Vagina (tissue), 2 donors: Measurements from ENCODE around the gene MED8.

Experiments used
- CTCF ChIP-seq, 3 experiments: fragments of 450-650 bp in 2 of 3; fragments of 200-600 bp in 1 of 3; sonication (generic) in 1 of 3; IDR thresholded peaks; one replicate each; pipeline ENCODE4 v1.5.1; 2017 to 2019; ENCODE audit warnings: antibody characterized with exemption in 3 of 3, mild to moderate bottlenecking in 2 of 3, moderate library complexity in 2 of 3
- POLR2A ChIP-seq, 2 donors: fragments of 450-650 bp; IDR thresholded peaks; one replicate each; pipeline ENCODE4 v1.6.1; 2017; ENCODE audit warnings: antibody characterized with exemption in 2 of 2, mild to moderate bottlenecking in 2 of 2, moderate library complexity in 2 of 2

DNA sequence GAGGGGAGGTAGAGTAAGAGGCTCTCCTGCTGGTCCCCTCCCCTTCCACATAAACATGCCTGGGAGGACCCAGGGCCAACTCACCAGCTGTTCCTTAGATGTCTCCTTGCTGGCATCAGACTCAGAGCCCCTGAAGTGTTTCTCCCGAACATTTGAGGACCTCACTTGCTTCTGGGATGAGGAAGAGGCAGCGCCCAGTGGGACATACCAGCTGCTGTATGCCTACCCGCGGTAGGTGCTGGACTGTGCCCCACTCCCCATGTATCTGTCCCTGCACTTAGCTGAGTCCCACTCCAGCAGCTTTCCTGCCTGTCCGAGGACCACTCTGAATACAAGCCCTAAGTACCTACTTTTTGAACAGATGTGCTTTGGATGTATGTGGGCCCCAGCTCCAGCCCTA, 51.6 kb downstream of the MED8 start:
- TF ChIP-seq CTCF (IDR thresholded peaks at IDR 0.05) (no peak), POLR2A (IDR thresholded peaks at IDR 0.05) (no peak)
